HG03039 (cell line): ENCODE results near the gene ARAP1.

Experiments
- ATAC-seq: cut with Tn5 transposase; IDR thresholded peaks from one replicate; pipeline ENCODE4 v1.9.1; 2021; ENCODE audit warnings: mild to moderate bottlenecking, moderate library complexity; ENCODE audit not compliant: unreplicated experiment

Gene ARAP1

DNA sequence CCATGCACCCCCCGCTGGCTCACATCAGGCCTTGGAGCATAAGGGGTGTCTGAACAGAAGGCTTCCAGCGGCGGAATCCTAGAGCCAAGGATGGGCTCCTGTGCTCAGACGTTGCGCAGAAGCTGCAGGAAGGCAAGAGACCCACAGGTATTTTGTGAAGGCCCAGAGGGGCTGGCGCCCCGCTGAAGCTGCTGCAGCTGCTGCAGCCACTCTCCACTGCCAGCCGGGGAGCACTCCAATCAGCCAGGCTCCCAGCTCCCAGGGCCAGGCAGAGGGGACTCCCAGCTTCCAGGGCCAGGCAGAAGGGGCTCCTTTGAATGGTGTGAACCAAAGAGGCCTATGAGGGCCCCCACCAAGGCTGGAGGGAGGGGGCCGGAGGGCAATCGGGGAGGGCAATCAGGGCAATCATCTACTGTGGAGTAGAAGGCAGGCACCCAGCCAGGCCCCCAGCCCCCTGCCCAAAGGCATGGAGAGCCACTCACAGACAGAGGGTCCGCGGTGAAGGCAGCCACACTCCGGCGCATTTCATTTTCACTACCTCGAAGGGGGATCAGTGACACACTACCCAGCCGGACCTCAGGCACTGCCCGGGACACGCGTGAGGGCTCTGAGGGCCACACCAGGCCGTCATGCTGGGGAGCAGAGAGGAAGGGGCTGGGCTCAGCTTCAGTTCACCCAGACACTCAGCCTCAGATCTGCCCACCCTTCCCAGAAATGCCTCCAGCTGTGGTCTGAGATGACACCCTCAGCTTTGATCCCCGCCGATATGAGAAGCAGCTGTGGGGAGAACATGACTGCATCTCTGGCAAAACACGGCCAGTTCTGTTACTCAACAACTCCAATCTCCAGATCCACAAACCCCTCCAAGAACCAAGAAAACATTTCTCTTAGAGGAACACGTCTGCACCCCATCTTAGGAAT, 66.4 kb downstream of the ARAP1 start:
- ATAC-seq: no peak

DNA sequence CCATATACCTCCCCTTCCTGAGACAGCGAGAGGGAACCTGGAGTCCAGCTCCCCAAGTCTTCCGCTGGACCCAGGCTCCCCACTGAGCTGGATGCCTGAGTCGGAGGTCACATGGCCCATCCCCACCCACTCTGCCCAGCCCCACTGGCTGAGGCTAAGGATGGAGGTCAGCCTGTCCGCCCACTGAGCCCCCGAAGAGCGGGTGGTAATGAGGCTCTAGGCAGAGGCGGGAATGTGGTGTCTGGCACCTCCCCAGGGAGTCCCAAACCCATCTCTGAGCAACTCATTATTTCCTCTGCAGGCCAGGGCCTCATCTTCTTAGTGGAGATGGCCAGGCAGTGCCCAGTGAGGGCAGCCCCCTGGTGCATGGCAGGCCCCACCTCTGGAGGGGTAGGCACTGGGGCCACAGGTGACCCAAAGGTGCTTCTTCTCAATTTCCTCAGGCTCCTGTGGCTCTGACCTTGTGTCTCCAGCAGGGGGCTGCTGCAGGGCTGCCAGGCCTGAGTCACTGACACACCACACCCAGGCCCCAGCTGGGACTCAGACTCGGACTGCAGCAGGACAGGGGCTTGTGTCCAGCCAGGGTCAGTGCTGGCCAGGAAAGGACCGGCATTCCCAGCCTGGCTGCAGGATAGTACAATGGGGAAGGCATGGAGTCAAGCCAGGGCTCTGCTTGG, 67.8 kb downstream of the ARAP1 start:
- ATAC-seq: no peak

DNA sequence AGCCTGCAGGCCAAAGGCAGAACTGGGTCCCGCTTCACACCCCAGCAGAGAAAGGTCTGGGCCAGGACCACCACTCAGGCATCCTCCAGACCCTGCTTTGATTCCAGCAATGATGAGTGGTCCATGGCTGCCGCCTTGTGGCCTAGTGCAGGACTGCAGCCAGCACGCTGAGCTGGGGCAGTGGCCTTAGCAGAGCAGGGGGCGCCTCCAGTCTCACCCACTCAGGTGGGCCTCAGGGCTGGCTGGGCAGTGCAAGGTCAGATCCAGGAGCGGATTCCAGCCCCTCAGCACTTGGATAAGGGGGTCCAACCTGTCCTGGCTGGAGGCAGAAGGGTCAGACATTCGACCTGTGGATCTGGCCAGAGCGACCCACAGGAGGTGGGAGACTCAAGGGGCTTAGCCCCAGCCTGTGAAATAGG, 68.4 kb downstream of the ARAP1 start:
- no peak for ATAC-seq

DNA sequence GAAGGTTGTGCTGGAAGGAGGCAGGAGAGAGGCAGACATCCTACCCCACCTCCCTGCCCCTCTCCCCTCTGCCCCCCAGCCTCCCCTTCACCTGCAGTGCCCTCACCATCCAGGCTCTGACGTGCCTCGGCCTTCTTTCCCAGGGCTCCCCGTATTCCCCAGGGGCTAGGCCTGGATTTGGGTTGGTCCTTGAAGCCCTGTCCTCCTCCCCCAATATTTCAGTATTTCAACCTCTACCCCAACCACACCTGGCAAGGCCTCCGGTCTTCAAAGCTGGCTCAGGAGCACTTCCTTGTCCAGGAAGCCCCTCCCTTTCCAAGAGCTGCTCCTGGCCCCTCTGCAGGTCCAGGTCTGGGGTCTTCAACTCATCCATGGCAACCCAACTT, 69.4 kb downstream of the ARAP1 start:
- ATAC-seq: no peak

DNA sequence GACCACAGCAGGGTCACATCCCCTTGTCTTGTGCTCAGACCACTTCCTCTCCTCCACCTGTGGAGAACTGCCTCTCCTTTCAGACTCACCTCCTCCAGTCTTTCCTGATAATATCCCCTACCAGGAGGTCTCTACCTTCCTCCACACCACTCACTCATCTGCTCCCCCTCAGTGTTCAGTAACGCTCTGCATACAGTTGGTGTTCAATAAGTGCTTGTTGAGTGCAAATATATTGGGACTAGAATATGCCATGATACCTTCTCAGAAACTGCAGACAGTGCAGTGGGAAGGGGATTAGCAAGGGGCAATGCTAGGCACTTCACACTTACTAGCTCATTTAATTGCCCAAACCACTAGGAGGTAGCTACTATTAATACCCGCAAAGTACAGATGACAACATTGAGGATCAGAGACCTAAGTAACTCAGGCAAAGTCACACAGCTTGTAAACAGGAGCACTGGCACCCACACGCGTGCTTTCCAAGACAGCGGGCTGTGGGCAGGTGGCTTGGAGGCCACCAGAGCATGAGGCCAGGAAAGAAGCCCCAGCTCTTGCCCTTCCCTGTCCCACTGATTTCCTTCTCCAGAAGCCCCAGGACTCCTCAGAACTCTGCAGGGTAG, 69.9 kb downstream of the ARAP1 start:
- ATAC-seq: no peak

DNA sequence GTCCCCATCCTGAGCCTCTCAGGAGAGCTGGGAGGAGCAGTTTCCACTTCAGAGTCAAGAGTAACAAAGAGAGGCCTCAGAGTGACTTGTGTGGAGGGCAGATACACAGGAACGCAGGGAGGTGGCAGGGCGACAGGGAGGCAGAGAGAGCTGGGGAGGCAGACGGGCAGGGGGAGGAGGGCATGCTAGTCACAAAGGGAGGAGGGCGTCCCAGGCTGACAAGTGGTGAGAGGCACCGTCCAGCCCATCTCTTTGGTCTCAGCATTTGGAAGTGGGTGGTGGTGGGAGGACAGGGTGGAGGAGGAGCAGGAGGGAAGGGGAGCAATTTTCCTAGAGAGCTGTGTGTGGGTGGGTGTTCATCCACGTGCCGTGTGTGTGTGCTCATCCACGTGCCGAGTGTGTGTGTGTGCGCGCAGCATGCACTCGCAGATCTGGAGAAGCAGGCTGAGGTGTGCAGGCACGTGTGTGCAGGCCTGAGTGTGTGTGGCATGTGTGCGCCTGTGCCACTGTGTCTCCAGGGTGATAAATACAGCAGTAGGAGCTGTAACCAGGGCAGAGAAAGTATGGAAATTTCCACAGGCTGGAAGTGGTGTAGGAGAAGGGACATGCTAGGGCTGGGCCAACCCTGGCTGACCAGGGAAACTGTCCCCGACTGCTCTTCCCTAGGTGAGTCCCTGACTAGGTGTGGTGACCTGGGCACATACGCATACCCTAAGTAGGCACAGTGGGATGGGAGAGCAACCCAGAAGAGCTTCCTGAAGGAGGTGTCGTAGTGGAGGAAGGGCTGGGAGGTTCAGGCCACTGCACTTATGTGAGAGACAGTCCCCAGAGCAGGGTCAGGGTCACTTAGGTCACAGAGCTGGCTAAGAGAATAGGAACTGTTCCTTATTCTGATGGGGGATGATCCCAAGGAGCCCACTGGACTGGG, 70.7 kb downstream of the ARAP1 start:
- no peak for ATAC-seq

DNA sequence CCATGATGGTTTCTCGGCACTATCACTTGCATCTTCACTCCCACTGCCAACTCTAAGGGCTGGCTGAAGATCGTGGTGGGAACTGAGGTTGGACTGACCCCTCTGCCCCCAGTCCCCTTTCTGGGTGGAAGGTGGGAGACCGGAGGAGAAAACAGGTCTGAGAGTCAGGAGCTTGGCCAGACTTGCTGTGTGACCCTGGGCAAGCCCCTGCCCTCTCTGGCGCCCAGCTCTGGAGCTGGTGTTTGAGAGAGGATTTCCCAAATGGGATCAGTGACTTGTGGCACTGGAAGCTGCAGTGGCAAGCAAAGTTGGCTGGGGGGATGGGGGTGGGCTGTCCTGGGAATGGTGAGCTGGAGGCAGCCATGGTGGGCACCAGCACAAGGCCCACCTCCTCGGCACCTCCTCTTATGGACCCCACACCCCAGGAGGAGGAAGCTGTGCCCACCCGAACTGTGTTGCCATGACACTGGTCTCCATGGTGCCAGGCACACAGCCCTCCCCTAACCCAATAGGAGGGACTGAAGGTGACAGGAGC, 71.5 kb downstream of the ARAP1 start:
- ATAC-seq: no peak

DNA sequence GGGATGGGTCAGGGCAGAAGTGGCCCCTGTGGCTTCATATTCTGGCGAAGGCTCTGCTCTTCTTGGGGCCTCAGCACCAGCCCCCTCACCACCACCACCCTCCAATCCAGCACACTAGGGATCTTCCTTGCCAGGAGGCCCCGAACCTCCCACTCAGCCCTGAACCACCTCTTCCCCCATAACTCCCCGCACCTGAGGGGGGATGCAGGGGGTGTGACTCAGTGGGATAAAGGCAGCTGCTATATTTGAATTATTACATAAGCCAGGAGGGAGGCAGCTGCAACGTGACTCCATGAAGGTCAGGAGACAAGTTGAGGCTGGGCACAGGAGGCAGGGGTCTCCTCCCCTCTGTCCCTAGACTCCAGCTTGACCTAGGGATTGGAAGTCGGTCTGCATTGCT, 72.3 kb downstream of the ARAP1 start:
- ATAC-seq: no peak

DNA sequence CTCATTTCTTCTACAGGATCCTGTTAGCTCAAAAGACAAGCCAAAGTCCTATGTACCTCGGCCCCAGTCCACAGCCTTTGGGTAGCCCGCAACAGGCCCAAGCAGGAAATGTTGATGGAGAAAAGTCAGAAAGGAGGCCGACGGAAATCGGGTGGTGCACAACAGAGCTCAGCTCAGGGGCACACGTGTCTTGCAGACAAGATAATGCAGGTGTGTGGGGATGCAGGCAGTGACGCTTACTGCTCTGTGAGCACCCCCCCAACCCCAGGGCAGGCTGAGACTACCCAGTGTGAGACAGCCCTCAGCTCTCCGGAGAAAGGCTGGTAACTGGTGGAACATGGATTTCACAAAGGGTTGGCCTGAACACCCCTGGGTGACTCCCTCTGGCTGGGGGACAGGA, 73.7 kb downstream of the ARAP1 start:
- no peak for ATAC-seq

DNA sequence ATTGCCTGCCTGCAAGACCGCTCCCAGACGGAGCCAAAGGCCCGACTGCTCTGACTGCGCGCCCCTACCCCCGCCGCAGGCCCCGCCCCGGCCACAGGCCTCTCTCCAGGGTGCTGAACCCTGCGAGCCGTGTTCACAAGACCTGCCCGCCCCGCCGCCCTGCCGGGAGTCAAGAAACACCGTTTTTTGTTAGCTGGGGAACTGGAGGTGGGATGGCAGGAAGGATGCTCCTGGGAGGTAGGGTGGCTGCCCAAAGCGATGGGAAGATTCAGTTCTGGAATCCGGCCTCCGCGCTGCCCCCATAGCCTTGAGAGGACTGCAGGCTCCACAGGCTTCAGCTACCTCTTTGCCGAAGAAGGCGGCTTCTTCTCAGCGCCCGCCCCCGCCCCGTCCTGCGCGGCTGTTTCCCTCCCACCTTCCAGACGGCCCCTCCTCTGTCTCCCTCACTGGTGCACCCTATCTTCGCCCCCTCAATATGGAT, 75.3 kb downstream of the ARAP1 start:
- no peak for ATAC-seq

DNA sequence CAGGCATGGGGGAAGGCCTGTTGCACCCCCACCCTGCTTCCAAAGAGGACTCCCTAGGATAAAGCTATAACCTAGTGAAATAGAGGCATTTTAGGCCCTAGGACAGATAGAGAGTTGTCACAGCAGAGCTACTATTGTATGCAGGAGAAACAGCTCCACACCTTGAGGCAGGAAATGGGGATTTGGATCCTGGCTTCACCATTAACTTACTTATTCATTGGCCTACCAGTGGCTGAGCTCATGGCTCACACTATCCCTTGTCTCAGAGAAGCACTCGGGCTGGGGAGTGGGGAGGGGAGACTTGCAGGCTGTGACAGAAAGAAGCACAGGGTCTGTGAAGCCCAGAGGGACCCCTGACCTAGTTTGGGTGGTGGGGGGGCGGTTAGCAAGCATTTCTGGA, 77.0 kb downstream of the ARAP1 start:
- no peak for ATAC-seq

DNA sequence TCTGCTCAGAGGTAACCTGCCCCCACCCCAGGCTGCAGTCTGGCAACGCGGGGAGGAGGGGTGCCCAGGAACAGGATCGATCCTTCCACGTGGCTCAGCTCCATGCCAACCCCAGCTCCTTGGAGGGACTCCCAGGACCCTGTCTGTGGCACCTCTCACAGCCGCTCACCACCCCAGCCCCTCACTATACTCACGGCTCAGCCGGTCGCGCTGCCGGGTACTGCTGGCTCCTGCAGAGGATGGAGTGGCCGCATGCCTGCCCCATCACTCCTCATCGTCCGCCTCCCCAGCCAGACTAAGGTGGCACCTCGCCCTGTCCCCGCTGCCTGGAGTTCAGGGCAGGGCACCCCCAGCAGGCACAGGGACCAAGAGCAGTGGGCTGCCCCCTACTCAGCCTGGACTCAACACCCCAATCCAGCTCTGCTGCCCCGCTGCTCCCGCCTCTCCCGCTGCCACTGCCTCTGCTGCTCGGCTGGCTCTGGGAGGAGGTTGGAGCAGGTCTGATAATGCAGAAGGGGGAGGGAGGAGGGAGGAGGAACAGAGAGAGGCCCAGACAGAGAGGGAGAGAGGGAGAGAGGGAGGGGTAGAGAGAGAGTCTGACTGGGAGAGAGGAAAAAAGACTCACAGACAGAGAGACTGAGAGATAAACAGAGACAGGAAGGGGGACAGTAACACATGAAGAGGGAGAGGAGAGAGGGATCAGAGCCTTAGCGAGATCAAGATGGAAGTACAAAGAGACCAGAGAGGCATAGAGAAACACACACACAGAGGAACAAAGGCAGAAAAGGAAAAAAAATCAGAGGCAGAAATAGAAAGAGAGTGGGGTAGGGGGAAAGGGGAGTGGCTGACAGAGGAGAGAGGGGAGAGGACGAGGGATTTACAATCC, 78.0 kb downstream of the ARAP1 start, which contains the start of gene PDE2A:
Gene PDE2A, minus strand, starts transcription at position 480 of the 886 bp plus-strand sequence. Its CDS starts 215 bp downstream, at position 265.
- no peak for ATAC-seq

DNA sequence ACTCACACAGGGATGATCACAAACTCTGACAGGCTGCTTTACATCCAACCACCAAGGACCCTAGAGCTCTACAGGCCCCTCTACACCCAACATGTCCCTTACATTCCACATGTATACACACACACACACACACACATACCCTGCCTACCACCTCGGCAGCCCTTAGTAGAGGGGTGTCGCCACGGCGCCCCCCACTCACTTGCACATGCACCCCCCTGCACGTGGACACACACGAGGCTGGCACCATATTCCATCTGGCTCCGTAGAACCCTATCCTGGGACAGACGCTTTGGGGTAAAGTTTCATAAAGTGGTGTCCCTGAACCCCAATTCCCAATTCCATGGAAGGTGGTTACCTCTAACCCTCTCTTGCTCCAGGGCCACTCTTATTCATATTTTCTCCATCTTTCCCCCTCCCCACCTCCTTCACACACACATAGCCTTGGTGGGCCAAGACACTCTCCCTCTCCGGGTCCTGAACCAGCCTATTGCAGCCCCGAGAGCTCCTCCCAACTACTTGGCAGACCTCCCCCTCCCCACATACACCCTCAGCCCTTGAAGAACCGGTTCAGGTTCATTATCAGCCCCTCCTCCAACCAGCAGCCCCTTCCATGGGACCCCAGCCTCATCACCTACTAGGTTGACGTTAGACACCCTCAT, 78.8 kb downstream of the ARAP1 start:
- no peak for ATAC-seq

DNA sequence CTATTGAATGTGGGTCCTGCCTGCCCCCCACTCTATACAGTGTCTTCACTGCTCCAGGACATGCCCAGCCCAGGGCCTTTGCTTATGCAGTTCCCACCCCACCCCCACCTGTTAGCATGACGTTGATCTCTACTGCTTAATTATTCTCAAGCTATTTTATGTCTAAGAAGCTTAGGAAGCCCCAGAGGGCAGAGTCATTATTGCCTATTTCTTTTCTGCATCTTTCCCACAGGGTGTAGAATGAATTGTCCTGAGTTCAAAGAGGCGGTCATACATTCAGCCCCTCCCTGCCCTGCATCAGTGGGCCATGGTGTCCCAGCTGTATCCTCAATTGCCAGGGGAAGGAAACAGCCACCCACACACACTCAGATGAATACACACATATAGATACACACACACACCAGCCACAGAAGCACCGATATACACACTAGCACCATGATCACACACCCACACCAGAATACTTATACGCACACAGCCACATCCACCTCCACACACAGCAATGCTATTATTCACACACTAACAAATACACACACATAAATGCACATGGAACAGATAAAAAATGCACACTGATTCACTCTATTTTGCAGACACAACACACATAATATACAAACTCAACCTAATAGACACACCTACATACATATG, 79.5 kb downstream of the ARAP1 start:
- no peak for ATAC-seq

DNA sequence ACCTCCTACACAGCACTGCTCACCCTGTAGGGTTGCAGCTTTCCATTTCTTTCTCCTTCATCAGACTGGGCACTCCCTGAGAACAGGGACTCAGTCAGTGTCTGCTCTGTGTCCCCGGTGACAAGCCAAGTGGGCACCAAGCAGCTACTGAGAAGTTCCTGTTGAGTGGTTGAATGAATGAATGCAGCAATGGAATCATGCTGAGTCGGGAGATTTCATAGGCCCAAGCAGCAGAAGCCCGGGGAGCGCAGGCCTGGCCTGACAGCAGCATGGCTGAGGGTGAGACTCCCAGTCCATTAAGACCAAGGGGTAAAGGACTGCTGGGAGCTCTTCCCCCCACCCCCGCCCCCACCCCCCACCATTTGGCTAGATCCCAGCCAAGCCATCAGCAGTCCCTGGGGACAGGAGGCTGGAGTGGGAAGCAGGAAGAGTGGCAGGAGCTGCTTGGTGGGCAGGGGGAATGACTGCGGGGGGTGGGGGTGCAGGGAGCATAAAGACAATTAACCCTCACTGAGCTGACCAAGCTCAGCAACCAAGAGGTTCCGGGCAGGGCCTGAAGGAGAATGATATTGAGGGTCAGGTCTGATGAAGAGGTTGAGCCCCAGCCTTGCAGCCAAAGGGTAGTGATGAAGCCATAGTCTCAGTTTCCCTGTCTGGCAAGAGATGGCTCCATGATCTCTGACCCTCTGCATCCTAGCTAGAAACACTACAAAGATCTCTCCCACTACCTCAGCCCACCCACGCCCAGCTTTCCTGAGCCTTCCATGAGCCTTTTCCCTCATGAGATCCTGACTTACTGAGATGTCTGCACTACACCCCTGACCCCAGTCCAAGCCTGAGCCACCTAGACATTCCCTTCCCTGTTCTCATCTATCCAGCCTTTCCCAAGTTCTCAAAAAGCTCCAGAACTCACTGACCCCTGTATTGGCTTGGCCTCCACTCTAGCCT, 80.8 kb downstream of the ARAP1 start:
- no peak for ATAC-seq

DNA sequence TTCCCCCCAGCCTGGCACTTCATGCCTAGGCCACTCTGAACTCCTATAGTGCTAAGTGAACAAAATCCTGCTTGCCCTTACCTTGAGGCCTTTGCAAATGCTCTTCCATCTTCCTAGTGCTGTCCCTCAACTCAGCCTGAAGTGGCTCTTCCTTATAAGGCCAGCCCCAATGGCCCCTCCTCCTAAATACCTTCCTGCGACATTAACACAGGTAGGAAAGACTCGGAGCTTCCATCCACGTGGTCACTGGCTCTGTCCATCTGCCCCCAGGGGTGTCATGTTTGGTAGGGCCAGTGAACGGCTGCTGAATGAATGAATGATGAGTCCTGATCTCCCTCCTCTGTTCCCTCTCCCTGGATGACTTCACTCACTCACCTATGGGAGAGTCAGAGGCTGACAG, 82.2 kb downstream of the ARAP1 start:
- no peak for ATAC-seq

DNA sequence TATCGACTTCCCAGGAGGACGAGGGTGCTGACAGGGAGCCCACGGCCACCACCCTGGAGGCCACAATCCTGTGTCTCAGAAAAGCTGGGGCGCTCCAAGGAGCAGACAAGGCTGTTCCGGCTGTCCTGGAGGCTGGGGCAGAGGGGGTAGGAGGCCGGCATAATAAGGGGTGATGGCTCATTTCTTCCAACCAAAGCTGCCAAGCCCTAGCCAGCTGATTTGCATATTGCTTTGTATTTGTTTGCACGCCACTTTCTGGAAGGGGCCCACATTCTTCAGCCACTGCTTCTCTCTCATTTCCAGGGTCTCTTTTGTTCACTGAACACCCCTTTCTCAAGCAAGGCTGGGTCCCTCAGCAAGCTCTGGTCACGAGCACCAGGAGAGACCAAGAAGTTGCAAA, 82.7 kb downstream of the ARAP1 start:
- ATAC-seq: no peak
